Panc1 (cell line): ENCODE data around the gene MMAB.

Experiments
- CTCF ChIP-seq: fragments of 450-650 bp; IDR thresholded peaks from 2 replicates; pipeline ENCODE4 v1.5.1; 2017; ENCODE audit warnings: mild to moderate bottlenecking
- POLR2AphosphoS5 ChIP-seq: IDR thresholded peaks from 2 replicates; pipeline ENCODE4 v1.6.1; 2012; ENCODE audit warnings: mild to moderate bottlenecking, low read depth, low read length, moderate library complexity
- REST ChIP-seq, 2 experiments: IDR thresholded peaks; 2 replicates each; pipeline ENCODE4 v1.6.1; 2011 to 2012; ENCODE audit warnings: low read depth in 2 of 2, control low read depth in 1 of 2, low read length in 1 of 2, mild to moderate bottlenecking in 1 of 2, moderate library complexity in 1 of 2; ENCODE audit not compliant: insufficient read depth in 1 of 2
- SIN3A ChIP-seq: IDR thresholded peaks from 2 replicates; pipeline ENCODE4 v1.6.1; 2012; ENCODE audit warnings: low read depth, mild to moderate bottlenecking, low read length, moderate library complexity, borderline replicate concordance; ENCODE audit not compliant: insufficient read depth
- TCF7L2 ChIP-seq: IDR thresholded peaks from 2 replicates; pipeline ENCODE4 v1.6.1; 2011; ENCODE audit warnings: mild to moderate bottlenecking, low read depth, low read length, inconsistent platforms

- TF ChIP-seq CTCF (no peak), POLR2AphosphoS5 (no peak), REST (IDR thresholded peaks at IDR 0.05; ENCODE audit: insufficient read depth in 1 of 2, low read depth in 2 of 2, low read length in 1 of 2) (no peak), SIN3A (no peak), TCF7L2 (no peak)
Measured at GRCh38 chr12:109567967-109568366, 5.3 kb downstream of the MMAB start.
